WTC11 (cell line): ENCODE results near the gene NFAM1.

Source experiments
- KAT7 ChIP-seq: sonication (generic); formaldehyde crosslinking; IDR thresholded peaks from 2 replicates; pipeline ENCODE4 v1.8.1; 2023; ENCODE audit warnings: missing genetic modification reagents, mild to moderate bottlenecking, borderline replicate concordance
- TF ChIP-seq, protein P1 (sequence below): sonication (generic); formaldehyde crosslinking; IDR thresholded peaks from 2 replicates; pipeline ENCODE4 v1.8.1; 2022; ENCODE audit warnings: mild to moderate bottlenecking, missing genetic modification reagents, moderate library complexity, borderline replicate concordance

DNA sequence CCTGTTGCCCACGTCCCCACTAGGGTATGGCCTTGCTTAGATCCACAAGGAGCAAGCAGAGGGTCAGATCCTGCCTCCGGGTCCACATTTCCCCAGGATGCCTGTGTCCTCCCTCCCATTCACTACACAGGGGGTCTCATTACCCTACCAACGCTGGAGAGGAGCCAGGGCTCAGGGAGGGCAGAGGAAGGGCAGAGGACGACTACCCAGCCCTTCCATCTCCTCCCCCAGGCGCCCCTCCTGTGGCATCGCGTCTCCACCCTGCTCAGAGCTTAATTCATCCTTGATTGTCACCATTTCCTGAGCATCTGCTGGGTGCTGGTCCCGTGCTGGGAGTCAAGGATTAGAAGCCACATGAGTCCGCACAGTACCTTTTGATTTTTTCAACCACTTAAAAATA lies 5.0 kb downstream of the NFAM1 start:
- TF ChIP-seq, protein P1, sequence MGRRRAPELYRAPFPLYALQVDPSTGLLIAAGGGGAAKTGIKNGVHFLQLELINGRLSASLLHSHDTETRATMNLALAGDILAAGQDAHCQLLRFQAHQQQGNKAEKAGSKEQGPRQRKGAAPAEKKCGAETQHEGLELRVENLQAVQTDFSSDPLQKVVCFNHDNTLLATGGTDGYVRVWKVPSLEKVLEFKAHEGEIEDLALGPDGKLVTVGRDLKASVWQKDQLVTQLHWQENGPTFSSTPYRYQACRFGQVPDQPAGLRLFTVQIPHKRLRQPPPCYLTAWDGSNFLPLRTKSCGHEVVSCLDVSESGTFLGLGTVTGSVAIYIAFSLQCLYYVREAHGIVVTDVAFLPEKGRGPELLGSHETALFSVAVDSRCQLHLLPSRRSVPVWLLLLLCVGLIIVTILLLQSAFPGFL (CRISPR knock-in tag) = no peak
- no peak for TF ChIP-seq KAT7 (CRISPR knock-in tag)
